GM10248 (cell line): ENCODE data around the gene SYTL5.

Source experiments
- CTCF ChIA-PET: fragments of 300-600 bp; sonication (Branson Sonifier 250); formaldehyde crosslinking; extraction: SDS; loops from one replicate; lab custom pipeline; 2021; ENCODE audit warnings: antibody characterized with exemption; lab: Yijun Ruan, JAX
- POLR2A ChIA-PET: fragments of 350-650 bp; sonication (Branson Sonifier 250); formaldehyde crosslinking; extraction: SDS; loops from one replicate; lab custom pipeline; 2020; ENCODE audit warnings: antibody characterized with exemption; lab: Yijun Ruan, JAX
- DNase-seq: peaks from one replicate; pipeline ENCODE4 v3.0.0; 2012; ENCODE audit errors: extremely low spot score
- TF ChIP-seq, protein P1 (sequence below): IDR thresholded peaks from 2 replicates; pipeline ENCODE4 v1.5.1; 2012; ENCODE audit warnings: mild to moderate bottlenecking, low read depth; ENCODE audit errors: extremely low read depth, missing control alignments, control extremely low read depth

The SYTL5 gene

DNA sequence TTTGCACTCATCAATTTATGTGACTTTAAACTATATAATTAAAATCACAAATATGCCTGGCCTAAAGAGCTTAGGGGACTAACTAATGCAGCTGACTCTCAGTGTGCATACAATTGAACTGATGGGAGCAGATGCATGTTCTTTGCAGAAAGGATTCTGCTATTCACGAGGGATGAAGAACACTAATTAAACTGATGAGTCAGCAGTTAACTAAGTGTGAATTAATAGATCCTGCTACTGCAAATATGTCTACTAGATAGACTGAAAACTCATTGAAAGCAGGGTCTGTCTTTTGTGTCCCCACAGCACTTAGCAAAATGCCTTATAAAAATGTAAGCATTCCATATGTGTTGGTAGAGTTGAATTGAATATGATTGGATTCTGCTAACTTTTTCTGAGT is 110.4 kb downstream of the SYTL5 start:
- TF ChIP-seq, protein P1, sequence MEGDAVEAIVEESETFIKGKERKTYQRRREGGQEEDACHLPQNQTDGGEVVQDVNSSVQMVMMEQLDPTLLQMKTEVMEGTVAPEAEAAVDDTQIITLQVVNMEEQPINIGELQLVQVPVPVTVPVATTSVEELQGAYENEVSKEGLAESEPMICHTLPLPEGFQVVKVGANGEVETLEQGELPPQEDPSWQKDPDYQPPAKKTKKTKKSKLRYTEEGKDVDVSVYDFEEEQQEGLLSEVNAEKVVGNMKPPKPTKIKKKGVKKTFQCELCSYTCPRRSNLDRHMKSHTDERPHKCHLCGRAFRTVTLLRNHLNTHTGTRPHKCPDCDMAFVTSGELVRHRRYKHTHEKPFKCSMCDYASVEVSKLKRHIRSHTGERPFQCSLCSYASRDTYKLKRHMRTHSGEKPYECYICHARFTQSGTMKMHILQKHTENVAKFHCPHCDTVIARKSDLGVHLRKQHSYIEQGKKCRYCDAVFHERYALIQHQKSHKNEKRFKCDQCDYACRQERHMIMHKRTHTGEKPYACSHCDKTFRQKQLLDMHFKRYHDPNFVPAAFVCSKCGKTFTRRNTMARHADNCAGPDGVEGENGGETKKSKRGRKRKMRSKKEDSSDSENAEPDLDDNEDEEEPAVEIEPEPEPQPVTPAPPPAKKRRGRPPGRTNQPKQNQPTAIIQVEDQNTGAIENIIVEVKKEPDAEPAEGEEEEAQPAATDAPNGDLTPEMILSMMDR, result no peak
- ChIA-PET POLR2A (no interaction called here), CTCF (no interaction called here)
- DNase-seq, result no peak

DNA sequence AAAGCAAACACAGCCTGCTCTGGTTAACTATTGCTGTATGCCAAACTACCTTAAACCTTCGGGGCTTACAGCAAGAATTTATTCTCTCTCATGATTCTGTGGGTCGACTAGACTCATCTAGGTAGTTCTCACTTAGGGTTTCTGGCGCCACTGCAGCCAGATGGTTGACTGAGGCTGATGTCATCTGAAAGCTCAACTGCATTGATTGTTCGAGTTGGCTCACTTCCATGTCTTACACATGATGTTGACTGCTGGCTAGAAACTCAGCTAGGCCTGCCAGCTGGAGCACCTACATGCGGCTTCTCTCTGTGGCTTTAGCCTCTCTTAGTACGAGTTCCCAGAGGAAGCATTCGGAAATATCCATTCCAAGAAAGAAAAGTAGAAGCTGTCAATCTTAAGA is 111.1 kb downstream of the SYTL5 start:
- DNase-seq, result no peak
- POLR2A ChIA-PET, result no interaction called here
- TF ChIP-seq, protein P1, result no peak
- CTCF ChIA-PET, result no interaction called here

- CTCF ChIA-PET, result no interaction called here
- POLR2A ChIA-PET, result no interaction called here
Measured at GRCh38 chrX:38124000-38124399, 117.6 kb downstream of the SYTL5 start.

DNA sequence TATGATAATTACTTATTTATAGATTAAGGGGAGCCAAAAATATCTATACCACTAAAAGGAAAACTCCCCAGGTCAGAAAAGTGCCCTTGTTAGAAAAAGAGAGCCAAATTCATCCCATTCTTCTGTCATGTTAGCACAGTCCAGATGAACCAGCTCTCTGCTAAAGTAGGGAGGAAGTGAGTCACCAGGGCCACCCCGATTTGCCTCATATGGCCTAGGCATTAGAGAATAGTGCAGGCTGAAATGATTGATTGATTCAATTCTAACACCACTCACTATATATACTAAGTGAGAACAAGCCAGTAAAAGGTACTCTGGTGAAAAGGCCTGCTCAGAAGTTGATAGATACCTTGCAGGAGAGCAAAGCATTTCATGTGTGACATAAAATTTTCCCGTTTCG is 119.8 kb downstream of the SYTL5 start:
- CTCF ChIA-PET, result no interaction called here
- POLR2A ChIA-PET, result no interaction called here
- no peak for DNase-seq
- TF ChIP-seq, protein P1, result no peak

More at GRCh38 chrX:38124000-38124399, 117.6 kb downstream of the SYTL5 start:
- TF ChIP-seq, protein P1, result no peak
- DNase-seq, result no peak

GRCh38 chrX:38127961-38128360 is 121.6 kb downstream of the SYTL5 start:
- CTCF ChIA-PET, result interaction anchor here (1.0 to 1.1 kb wide), 2 partner anchors 16 to 39 kb away, joined by 3 read pairs; no protein-coding TSS in a partner anchor
- TF ChIP-seq, protein P1, result no peak
- DNase-seq, result no peak
- POLR2A ChIA-PET, result no interaction called here

DNA sequence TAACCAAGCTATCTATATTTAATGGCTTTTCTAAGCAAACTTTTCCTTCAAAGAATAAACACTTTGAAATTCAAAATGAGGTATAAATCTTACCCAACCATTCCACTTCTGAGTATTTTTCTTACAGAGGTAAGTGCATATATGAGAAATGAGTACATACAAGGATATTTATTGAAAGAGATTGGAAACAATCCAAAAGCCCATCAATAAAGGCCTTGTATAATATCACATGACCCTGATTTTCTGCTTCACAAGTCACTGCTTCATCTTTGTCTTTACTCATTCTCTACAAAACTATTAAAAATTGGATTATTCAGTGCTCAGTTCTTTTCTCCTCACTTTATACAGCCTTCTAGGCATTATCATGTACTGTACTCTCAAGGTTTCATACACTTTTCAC is 123.0 kb downstream of the SYTL5 start:
- POLR2A ChIA-PET, result no interaction called here
- TF ChIP-seq, protein P1, result no peak
- CTCF ChIA-PET, result no interaction called here

More for the DNA sequence above, 123.0 kb downstream of the SYTL5 start:
- DNase-seq, result no peak
